ENCODE data around the gene KAZN.
"Not testable (repeated sequence)": the region's sequence is repeated elsewhere in the genome, so short reads cannot be mapped to it uniquely, and the experiment has no call there.

The KAZN gene

GRCh38 chr1:15035236-15035635 is 436.8 kb downstream of the KAZN start:
- no peak for DNase-seq (ENCODE audit: low read depth)

- no peak for DNase-seq (ENCODE audit: low read depth)
Observed at GRCh38 chr1:15036101-15036500, 437.6 kb downstream of the KAZN start.

- no peak for DNase-seq (ENCODE audit: low read depth)
Observed at GRCh38 chr1:15038232-15039016, 439.9 kb downstream of the KAZN start.

GRCh38 chr1:15039017-15039648 is 440.6 kb downstream of the KAZN start:
- no peak for DNase-seq (ENCODE audit: low read depth)

- DNase-seq (ENCODE audit: low read depth) = no peak
Observed at GRCh38 chr1:15039901-15040300, 441.4 kb downstream of the KAZN start.

- DNase-seq (ENCODE audit: low read depth) = not testable (repeated sequence)
Observed at GRCh38 chr1:15040685-15041084, 442.2 kb downstream of the KAZN start.

GRCh38 chr1:15042866-15043265 is 444.4 kb downstream of the KAZN start:
- DNase-seq (ENCODE audit: low read depth) = no peak

- DNase-seq (ENCODE audit: low read depth) = no peak
Observed at GRCh38 chr1:15043934-15044333, 445.4 kb downstream of the KAZN start.

GRCh38 chr1:15045123-15045522 is 446.6 kb downstream of the KAZN start:
- no peak for DNase-seq (ENCODE audit: low read depth)

GRCh38 chr1:15046487-15047165 is 448.1 kb downstream of the KAZN start:
- DNase-seq (ENCODE audit: low read depth) = peak; percentile 26

- no peak for DNase-seq (ENCODE audit: low read depth)
Observed at GRCh38 chr1:15047237-15047636, 448.8 kb downstream of the KAZN start.

GRCh38 chr1:15048437-15048980 is 450.0 kb downstream of the KAZN start:
- DNase-seq (ENCODE audit: low read depth) = no peak

- no peak for DNase-seq (ENCODE audit: low read depth)
Observed at GRCh38 chr1:15049067-15049466, 450.6 kb downstream of the KAZN start.

GRCh38 chr1:15051882-15052528 is 453.5 kb downstream of the KAZN start:
- DNase-seq (ENCODE audit: low read depth) = no peak

GRCh38 chr1:15053153-15053552 is 454.7 kb downstream of the KAZN start:
- no peak for DNase-seq (ENCODE audit: low read depth)

GRCh38 chr1:15055736-15056415 is 457.4 kb downstream of the KAZN start:
- DNase-seq (ENCODE audit: low read depth) = no peak

- no peak for DNase-seq (ENCODE audit: low read depth)
Observed at GRCh38 chr1:15056515-15057285, 458.2 kb downstream of the KAZN start.

- DNase-seq (ENCODE audit: low read depth) = no peak
Observed at GRCh38 chr1:15057834-15058233, 459.3 kb downstream of the KAZN start.

GRCh38 chr1:15058261-15058660 is 459.8 kb downstream of the KAZN start:
- no peak for DNase-seq (ENCODE audit: low read depth)

GRCh38 chr1:15060104-15060503 is 461.6 kb downstream of the KAZN start:
- no peak for DNase-seq (ENCODE audit: low read depth)
